CD8-positive, alpha-beta memory T cell (primary cell): ENCODE results near the gene FYN. TPM values are rescaled to one million over a fixed set of nuclear protein-coding genes. Genes with fewer than 3 reads are reported as not detected.

Experiments used
- CTCF ChIA-PET: fragments of 350-600 bp; sonication (Branson Sonifier 250); formaldehyde crosslinking; loops from one replicate; lab custom pipeline; 2021; ENCODE audit warnings: antibody characterized with exemption; lab: Charles Lee
- POLR2A ChIA-PET: fragments of 350-600 bp; sonication (Branson Sonifier 250); formaldehyde crosslinking; loops from one replicate; lab custom pipeline; 2021; ENCODE audit warnings: antibody characterized with exemption; lab: Charles Lee
- DNase-seq, 5 donors: peaks; one replicate each; pipeline versions ENCODE4 v3.0.0 to v3.0.0-alpha.2; 2020 to 2022; ENCODE audit warnings: mixed read lengths in 1 of 5
- H3K27ac ChIP-seq: one replicate; pipeline ENCODE4 v1.7.0; 2013; ENCODE audit warnings: low read depth, mild to moderate bottlenecking, low read length, moderate library complexity
- H3K27me3 ChIP-seq: 2 replicates; pipeline ENCODE4 v1.7.0; 2013; ENCODE audit warnings: low read length, mild to moderate bottlenecking; ENCODE audit not compliant: insufficient read depth, poor library complexity, severe bottlenecking
- H3K36me3 ChIP-seq: 2 replicates; pipeline ENCODE4 v1.7.0; 2013; ENCODE audit warnings: mild to moderate bottlenecking, low read length, moderate library complexity; ENCODE audit not compliant: insufficient read depth
- H3K4me1 ChIP-seq: 2 replicates; pipeline ENCODE4 v1.7.0; 2013; ENCODE audit warnings: mild to moderate bottlenecking, low read length, moderate library complexity; ENCODE audit not compliant: insufficient read depth
- H3K4me3 ChIP-seq: 2 replicates; pipeline ENCODE4 v1.7.0; 2013; ENCODE audit warnings: mild to moderate bottlenecking, low read length
- H3K9me3 ChIP-seq: 2 replicates; pipeline ENCODE4 v1.7.0; 2013; ENCODE audit warnings: mild to moderate bottlenecking, low read length
- H3K27ac Mint-ChIP-seq, 8 donors: one replicate each; pipeline ENCODE4 v1.8.0; 2020 to 2021; ENCODE audit warnings: mixed read lengths in 8 of 8, mild to moderate bottlenecking in 6 of 8, inconsistent platforms in 3 of 8, moderate library complexity in 3 of 8
- H3K27me3 Mint-ChIP-seq, 2 donors: one replicate each; pipeline ENCODE4 v1.8.0; 2020 to 2021; ENCODE audit warnings: mixed read lengths in 2 of 2, mild to moderate bottlenecking in 1 of 2, moderate library complexity in 1 of 2
- H3K36me3 Mint-ChIP-seq, 3 donors: one replicate each; pipeline ENCODE4 v1.8.0; 2020 to 2021; ENCODE audit warnings: mixed read lengths in 3 of 3, inconsistent platforms in 1 of 3, mild to moderate bottlenecking in 1 of 3
- H3K4me1 Mint-ChIP-seq, 3 donors: one replicate each; pipeline ENCODE4 v1.8.0; 2020 to 2021; ENCODE audit warnings: mixed read lengths in 3 of 3, inconsistent platforms in 1 of 3, mild to moderate bottlenecking in 1 of 3
- H3K4me3 Mint-ChIP-seq, 7 donors: one replicate each; pipeline ENCODE4 v1.8.0; 2020 to 2021; ENCODE audit warnings: mixed read lengths in 7 of 7, mild to moderate bottlenecking in 6 of 7, moderate library complexity in 4 of 7, inconsistent platforms in 2 of 7
- H3K9me3 Mint-ChIP-seq, 5 donors: one replicate each; pipeline ENCODE4 v1.8.0; 2020 to 2022; ENCODE audit warnings: mixed read lengths in 5 of 5, mild to moderate bottlenecking in 3 of 5, moderate library complexity in 2 of 5, inconsistent platforms in 1 of 5
- polyA plus RNA-seq: library from polyadenylated mRNA; unstranded; fragments of 300-500 nt; fragmentation: Illumina TruSeq; gene quantifications from one replicate; pipeline ENCODE4 v1.2.3, GENCODE V29; 2021
- total RNA-seq, 2 experiments: library from RNA; stranded (reverse); gene quantifications; one replicate each; pipeline ENCODE4 v1.2.3, GENCODE V29; 2021

The FYN gene
- total and polyA plus RNA-seq, 3 experiments from 2014 or later = 481 to 611 (median 491) TPM

DNA sequence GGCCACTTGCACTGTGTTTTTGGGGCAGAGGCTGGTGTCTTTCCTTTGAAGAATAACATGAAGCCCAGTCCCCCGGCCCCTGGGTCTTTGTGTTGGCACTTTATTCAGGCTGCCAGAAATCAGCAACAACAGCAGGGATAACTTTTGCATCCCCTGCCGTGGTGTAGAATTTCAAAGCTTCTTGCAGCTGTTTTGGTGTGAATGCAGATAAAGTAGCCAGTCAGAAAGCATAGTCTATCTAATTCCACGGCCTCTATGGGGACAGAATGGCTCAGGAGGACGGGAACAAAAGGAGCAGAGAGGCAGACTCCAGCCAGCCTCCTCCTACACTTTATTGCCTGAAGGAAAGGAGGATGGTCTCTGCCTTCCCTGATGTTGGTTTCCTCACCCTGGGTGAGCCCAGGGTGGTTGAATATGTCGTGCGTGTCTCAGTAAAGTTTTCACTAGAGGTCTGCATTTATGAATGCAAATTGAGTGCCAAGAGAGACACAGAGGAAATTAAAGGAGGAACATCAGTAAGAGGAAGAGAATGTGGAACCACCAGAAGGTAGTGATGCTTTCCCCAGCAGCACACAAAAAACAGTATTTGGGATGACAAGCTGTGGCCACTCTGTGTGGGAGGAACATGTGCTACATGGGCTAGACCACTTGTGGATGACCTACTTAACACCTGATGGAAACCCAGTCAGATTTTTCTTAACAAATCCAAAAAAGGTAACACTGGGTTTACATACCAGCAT, 141.6 kb downstream of the FYN start:
- H3K4me1 ChIP-seq = peaks cover 82% of the 10 kb centered on the region
- Mint-ChIP-seq H3K9me3 (peaks cover 0 to 12% (median 10%) of the 10 kb centered on the region in 5 donors), H3K27ac (peak overlapping the region; percentile 81 to 100 (median 95)), H3K4me1 (peaks cover 92 to 97% (median 95%) of the 10 kb centered on the region in 3 donors), H3K27me3 (no peaks in the 10 kb centered on the region), H3K4me3 (peak overlapping the region in 5 of 7 donors; percentile 21 to 59 (median 43)), H3K36me3 (peaks cover 34 to 92% (median 35%) of the 10 kb centered on the region in 3 donors)
- ChIA-PET POLR2A (no interaction called here), CTCF (no interaction called here)
- peaks cover 10% of the 10 kb centered on the region for H3K9me3 ChIP-seq
- H3K27me3 ChIP-seq = no peaks in the 10 kb centered on the region
- H3K27ac ChIP-seq = no peak overlapping the region
- DNase-seq = no peak
- H3K36me3 ChIP-seq = peaks cover 19% of the 10 kb centered on the region
- no peak overlapping the region for H3K4me3 ChIP-seq

DNA sequence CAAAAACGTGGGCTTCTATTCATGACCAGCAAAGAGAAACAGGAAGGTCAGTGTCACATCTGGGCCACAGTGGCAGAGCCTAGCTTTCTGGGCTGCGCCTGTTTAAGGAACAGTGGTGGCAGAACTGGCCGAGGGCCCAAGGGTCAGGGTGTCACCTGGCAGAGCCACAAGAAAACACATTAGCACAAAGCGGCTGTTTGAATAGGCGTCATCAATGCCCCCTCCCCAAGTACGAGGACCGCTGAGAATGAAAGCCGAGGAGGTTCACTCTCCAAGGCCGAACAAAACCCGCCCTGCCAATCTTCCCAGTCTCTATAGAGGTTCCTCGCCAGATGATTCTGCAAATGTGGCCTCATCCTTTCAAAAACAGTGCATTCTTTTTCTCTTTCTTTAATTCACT, 142.4 kb downstream of the FYN start:
- Histone ChIP-seq H3K4me3 (no peak overlapping the region), H3K27ac (no peak overlapping the region), H3K9me3 (peaks cover 10% of the 10 kb centered on the region), H3K36me3 (peaks cover 19% of the 10 kb centered on the region), H3K27me3 (no peaks in the 10 kb centered on the region), H3K4me1 (peaks cover 82% of the 10 kb centered on the region)
- H3K36me3 Mint-ChIP-seq = peaks cover 29 to 92% (median 34%) of the 10 kb centered on the region in 3 donors
- DNase-seq = no peak
- POLR2A ChIA-PET = no interaction called here
- H3K27me3 Mint-ChIP-seq = no peaks in the 10 kb centered on the region
- CTCF ChIA-PET = no interaction called here
- peaks cover 0 to 12% (median 10%) of the 10 kb centered on the region in 5 donors for H3K9me3 Mint-ChIP-seq
- H3K4me3 Mint-ChIP-seq = peak overlapping the region in 5 of 7 donors; percentile 19 to 67 (median 42)
- peaks cover 92 to 97% (median 95%) of the 10 kb centered on the region in 3 donors for H3K4me1 Mint-ChIP-seq
- peak overlapping the region; percentile 81 to 100 (median 95) for H3K27ac Mint-ChIP-seq

GRCh38 chr6:111727802-111728201, 145.4 kb downstream of the FYN start:
- Mint-ChIP-seq H3K27ac (peak overlapping the region; percentile 26 to 100 (median 64)), H3K27me3 (no peaks in the 10 kb centered on the region), H3K4me3 (peak overlapping the region in 1 of 7 donors; percentile 1), H3K4me1 (peaks cover 94 to 98% (median 98%) of the 10 kb centered on the region in 3 donors), H3K36me3 (peaks cover 16 to 88% (median 20%) of the 10 kb centered on the region in 3 donors), H3K9me3 (peaks cover 0 to 7% (median 5%) of the 10 kb centered on the region in 5 donors)
- no peak overlapping the region for H3K4me3 ChIP-seq
- no peak for DNase-seq
- peaks cover 7% of the 10 kb centered on the region for H3K9me3 ChIP-seq
- ChIA-PET POLR2A (no interaction called here), CTCF (interaction anchor here (2.3 kb wide), 1 partner anchor 10 kb away, joined by 6 read pairs; no protein-coding TSS in a partner anchor)
- no peak overlapping the region for H3K27ac ChIP-seq
- peaks cover 9% of the 10 kb centered on the region for H3K36me3 ChIP-seq
- peaks cover 87% of the 10 kb centered on the region for H3K4me1 ChIP-seq
- H3K27me3 ChIP-seq = no peaks in the 10 kb centered on the region

- Histone ChIP-seq H3K4me3 (no peak overlapping the region), H3K36me3 (peaks cover 1% of the 10 kb centered on the region), H3K27me3 (no peaks in the 10 kb centered on the region), H3K4me1 (peaks cover 87% of the 10 kb centered on the region), H3K27ac (no peak overlapping the region), H3K9me3 (no peaks in the 10 kb centered on the region)
- Mint-ChIP-seq H3K9me3 (no peaks in the 10 kb centered on the region), H3K27me3 (no peaks in the 10 kb centered on the region), H3K4me1 (peaks cover 94 to 99% (median 98%) of the 10 kb centered on the region in 3 donors), H3K36me3 (peaks cover 13 to 88% (median 14%) of the 10 kb centered on the region in 3 donors), H3K27ac (peak overlapping the region in 7 of 8 donors; percentile 91 to 100 (median 95)), H3K4me3 (peak overlapping the region in 4 of 7 donors; percentile 16 to 79 (median 20))
- POLR2A ChIA-PET = interaction anchor here (1.1 kb wide), 1 partner anchor 62 kb away, joined by 4 read pairs; no protein-coding TSS in a partner anchor
- DNase-seq = no peak
- CTCF ChIA-PET = interaction anchor here (1.1 to 2.3 kb wide), 4 partner anchors 8 to 73 kb away, joined by 3 to 6 read pairs (median 4); no protein-coding TSS in a partner anchor
Observed at GRCh38 chr6:111727041-111727440, 146.2 kb downstream of the FYN start.

- no peak for DNase-seq
- Histone ChIP-seq H3K4me3 (no peak overlapping the region), H3K9me3 (no peaks in the 10 kb centered on the region), H3K36me3 (no peaks in the 10 kb centered on the region), H3K27me3 (no peaks in the 10 kb centered on the region), H3K27ac (no peak overlapping the region), H3K4me1 (peaks cover 80% of the 10 kb centered on the region)
- ChIA-PET CTCF (interaction anchor here (0.6 to 2.3 kb wide), 6 partner anchors 8 to 75 kb away, joined by 3 to 6 read pairs (median 4); no protein-coding TSS in a partner anchor), POLR2A (interaction anchor here (0.5 to 1.5 kb wide), 7 partner anchors 11 to 318 kb away, joined by 3 to 10 read pairs (median 4); no protein-coding TSS in a partner anchor)
- no peaks in the 10 kb centered on the region for H3K9me3 Mint-ChIP-seq
- peak overlapping the region in 6 of 7 donors; percentile 41 to 88 (median 76) for H3K4me3 Mint-ChIP-seq
- H3K27ac Mint-ChIP-seq = peak overlapping the region; percentile 91 to 100 (median 96)
- H3K27me3 Mint-ChIP-seq = no peaks in the 10 kb centered on the region
- H3K36me3 Mint-ChIP-seq = peaks cover 6 to 89% (median 14%) of the 10 kb centered on the region in 3 donors
- peaks cover 94 to 99% (median 98%) of the 10 kb centered on the region in 3 donors for H3K4me1 Mint-ChIP-seq
Observed at GRCh38 chr6:111725446-111726112, 147.7 kb downstream of the FYN start.

DNA sequence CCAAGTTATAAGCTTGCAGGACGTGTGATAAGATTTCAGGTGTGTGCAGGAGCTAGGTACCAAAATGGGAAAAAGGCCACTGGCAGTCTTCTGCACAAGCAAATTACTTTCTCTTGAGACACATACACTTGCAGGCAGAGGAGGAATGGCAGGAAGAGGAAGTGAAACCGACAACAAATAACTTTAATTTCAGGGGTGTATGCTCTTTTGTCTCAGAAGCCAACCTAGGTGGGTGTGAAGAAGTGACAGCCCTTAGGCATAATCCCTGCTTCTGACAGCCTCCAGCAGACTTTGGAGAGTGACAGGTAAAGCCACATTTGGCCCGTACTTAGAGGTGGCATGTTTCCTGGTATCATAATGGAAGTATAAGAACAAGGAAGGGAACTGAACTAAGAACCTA, 148.7 kb downstream of the FYN start:
- Histone ChIP-seq H3K27me3 (no peaks in the 10 kb centered on the region), H3K36me3 (peaks cover 10% of the 10 kb centered on the region), H3K4me3 (peak overlapping the region; percentile 31), H3K4me1 (peaks cover 81% of the 10 kb centered on the region), H3K27ac (no peak overlapping the region), H3K9me3 (no peaks in the 10 kb centered on the region)
- Mint-ChIP-seq H3K27me3 (no peaks in the 10 kb centered on the region), H3K4me1 (peaks cover 94 to 99% (median 98%) of the 10 kb centered on the region in 3 donors), H3K27ac (peak overlapping the region; percentile 91 to 100 (median 96)), H3K4me3 (peak overlapping the region; percentile 53 to 88 (median 79)), H3K9me3 (no peaks in the 10 kb centered on the region), H3K36me3 (peaks cover 0 to 90% (median 12%) of the 10 kb centered on the region in 3 donors)
- DNase-seq = peak in 2 of 5 donors; percentile 39 to 58
- ChIA-PET POLR2A (interaction anchor here (1.0 kb wide), 1 partner anchor 16 kb away, joined by 4 read pairs; no protein-coding TSS in a partner anchor), CTCF (interaction anchor here (0.7 to 1.6 kb wide), 3 partner anchors 14 to 274 kb away, joined by 3 read pairs; no protein-coding TSS in a partner anchor)

GRCh38 chr6:111724039-111724438, 149.2 kb downstream of the FYN start:
- Histone ChIP-seq H3K36me3 (peaks cover 14% of the 10 kb centered on the region), H3K9me3 (no peaks in the 10 kb centered on the region), H3K4me1 (peaks cover 84% of the 10 kb centered on the region), H3K4me3 (peak overlapping the region; percentile 31), H3K27ac (no peak overlapping the region), H3K27me3 (no peaks in the 10 kb centered on the region)
- Mint-ChIP-seq H3K4me3 (peak overlapping the region; percentile 53 to 88 (median 79)), H3K4me1 (peaks cover 94 to 100% (median 100%) of the 10 kb centered on the region in 3 donors), H3K9me3 (no peaks in the 10 kb centered on the region), H3K36me3 (peaks cover 0 to 93% (median 14%) of the 10 kb centered on the region in 3 donors), H3K27me3 (no peaks in the 10 kb centered on the region), H3K27ac (peak overlapping the region; percentile 91 to 100 (median 96))
- ChIA-PET CTCF (interaction anchor here (0.7 to 1.6 kb wide), 5 partner anchors 12 to 274 kb away, joined by 3 read pairs; no protein-coding TSS in a partner anchor), POLR2A (interaction anchor here (1.0 kb wide), 1 partner anchor 16 kb away, joined by 4 read pairs; no protein-coding TSS in a partner anchor)
- DNase-seq = no peak
